Fibroblast of upper back skin (primary cell): Measurements from ENCODE around the gene ALDH3B1.

Experiments
- DNase-seq: peaks from one replicate; pipeline ENCODE4 v3.0.0-alpha.2; 2013

The ALDH3B1 gene

GRCh38 chr11:68032997-68033707 lies 23.0 kb downstream of the ALDH3B1 start:
- no peak for DNase-seq

- DNase-seq, result no peak
These were observed 23.6 kb downstream of the ALDH3B1 start for GRCh38 chr11:68033708-68034045.

GRCh38 chr11:68035266-68035876 lies 25.2 kb downstream of the ALDH3B1 start:
- DNase-seq, result no peak

GRCh38 chr11:68036141-68036716 lies 26.1 kb downstream of the ALDH3B1 start:
- DNase-seq, result no peak

- no peak for DNase-seq
These were observed 26.7 kb downstream of the ALDH3B1 start for GRCh38 chr11:68036717-68037239.

GRCh38 chr11:68037411-68038225 lies 27.5 kb downstream of the ALDH3B1 start:
- no peak for DNase-seq

GRCh38 chr11:68038226-68038717 lies 28.1 kb downstream of the ALDH3B1 start:
- DNase-seq, result no peak

GRCh38 chr11:68038718-68039525 lies 28.8 kb downstream of the ALDH3B1 start, which contains the start of gene TCIRG1:
Gene TCIRG1, plus strand, starts transcription at chr11:68039025. Its CDS starts 2,247 bp downstream, at chr11:68041272.
- DNase-seq, result peak; percentile 77

- no peak for DNase-seq
These were observed 29.5 kb downstream of the ALDH3B1 start for GRCh38 chr11:68039526-68040086.

- DNase-seq, result peak; percentile 63
These were observed 30.2 kb downstream of the ALDH3B1 start for GRCh38 chr11:68040101-68040956.

GRCh38 chr11:68040957-68041591 lies 30.9 kb downstream of the ALDH3B1 start:
- DNase-seq, result no peak

- DNase-seq, result no peak
These were observed 31.6 kb downstream of the ALDH3B1 start for GRCh38 chr11:68041617-68042218.

- no peak for DNase-seq
These were observed 32.3 kb downstream of the ALDH3B1 start for GRCh38 chr11:68042219-68043028.

GRCh38 chr11:68043029-68043348 lies 32.9 kb downstream of the ALDH3B1 start:
- DNase-seq, result no peak

GRCh38 chr11:68043349-68044144 lies 33.4 kb downstream of the ALDH3B1 start:
- peak; percentile 59 for DNase-seq

- no peak for DNase-seq
These were observed 34.2 kb downstream of the ALDH3B1 start for GRCh38 chr11:68044145-68044813.

- DNase-seq, result no peak
These were observed 34.8 kb downstream of the ALDH3B1 start for GRCh38 chr11:68044898-68045351.
